Ishikawa (cell line): ENCODE measurements around the gene PCBP3.

ENCODE experiments used
- CEBPB ChIP-seq: IDR thresholded peaks from 2 replicates; pipeline ENCODE4 v1.6.1; 2012
- CREB1 ChIP-seq: IDR thresholded peaks from 2 replicates; pipeline ENCODE4 v1.6.1; 2012; ENCODE audit warnings: low read depth
- EGR1 ChIP-seq: IDR thresholded peaks from 2 replicates; pipeline ENCODE4 v1.6.1; 2012
- EP300 ChIP-seq: IDR thresholded peaks from 2 replicates; pipeline ENCODE4 v1.6.1; 2012; ENCODE audit warnings: borderline replicate concordance
- FOXM1 ChIP-seq: IDR thresholded peaks from 2 replicates; pipeline ENCODE4 v1.6.1; 2012; ENCODE audit warnings: low read depth, borderline replicate concordance
- MAX ChIP-seq: IDR thresholded peaks from 2 replicates; pipeline ENCODE4 v1.6.1; 2012
- NFIC ChIP-seq: IDR thresholded peaks from 2 replicates; pipeline ENCODE4 v1.6.1; 2012
- RAD21 ChIP-seq: IDR thresholded peaks from 2 replicates; pipeline ENCODE4 v1.6.1; 2012; ENCODE audit warnings: low read depth
- REST ChIP-seq: IDR thresholded peaks from 2 replicates; pipeline ENCODE4 v1.6.1; 2012; ENCODE audit warnings: low read depth, mild to moderate bottlenecking
- TAF1 ChIP-seq: IDR thresholded peaks from 2 replicates; pipeline ENCODE4 v1.6.1; 2012; ENCODE audit warnings: low read depth, mild to moderate bottlenecking
- TCF12 ChIP-seq: IDR thresholded peaks from 2 replicates; pipeline ENCODE4 v1.6.1; 2012; ENCODE audit warnings: low read depth
- TEAD4 ChIP-seq: IDR thresholded peaks from 2 replicates; pipeline ENCODE4 v1.6.1; 2012
- USF1 ChIP-seq: IDR thresholded peaks from 2 replicates; pipeline ENCODE4 v1.6.1; 2012
- YY1 ChIP-seq: IDR thresholded peaks from 2 replicates; pipeline ENCODE4 v1.6.1; 2012; ENCODE audit warnings: low read depth
- ZBTB7A ChIP-seq: IDR thresholded peaks from 2 replicates; pipeline ENCODE4 v1.6.1; 2012; ENCODE audit warnings: low read depth

The PCBP3 gene

GRCh38 chr21:45874716-45875415 lies 231.3 kb downstream of the PCBP3 start:
- no peak for TF ChIP-seq CEBPB
- no peak for TF ChIP-seq REST
- TF ChIP-seq YY1: no peak
- no peak for TF ChIP-seq RAD21
- no peak for TF ChIP-seq USF1
- no peak for TF ChIP-seq TAF1
- TF ChIP-seq FOXM1: no peak
- TF ChIP-seq EGR1: no peak
- TF ChIP-seq CREB1: no peak
- TF ChIP-seq NFIC: no peak
- no peak for TF ChIP-seq TEAD4

GRCh38 chr21:45875416-45875760 lies 231.9 kb downstream of the PCBP3 start:
- TF ChIP-seq TCF12 (no peak), USF1 (no peak), NFIC (no peak), ZBTB7A (no peak), EP300 (no peak), FOXM1 (no peak), REST (no peak), MAX (no peak), RAD21 (no peak), YY1 (no peak), TAF1 (no peak), CEBPB (no peak)

- TF ChIP-seq TAF1 (no peak), REST (no peak), EP300 (no peak), USF1 (no peak)
Observed at GRCh38 chr21:45875881-45876280, 232.4 kb downstream of the PCBP3 start.

- TF ChIP-seq TCF12 (no peak), FOXM1 (no peak), NFIC (no peak), USF1 (no peak), EP300 (no peak), EGR1 (no peak), CREB1 (no peak), REST (no peak), ZBTB7A (no peak), MAX (no peak)
Observed at GRCh38 chr21:45876381-45877170, 233.1 kb downstream of the PCBP3 start.
